ENCODE data around the gene DNAH17.

The DNAH17 gene

DNA sequence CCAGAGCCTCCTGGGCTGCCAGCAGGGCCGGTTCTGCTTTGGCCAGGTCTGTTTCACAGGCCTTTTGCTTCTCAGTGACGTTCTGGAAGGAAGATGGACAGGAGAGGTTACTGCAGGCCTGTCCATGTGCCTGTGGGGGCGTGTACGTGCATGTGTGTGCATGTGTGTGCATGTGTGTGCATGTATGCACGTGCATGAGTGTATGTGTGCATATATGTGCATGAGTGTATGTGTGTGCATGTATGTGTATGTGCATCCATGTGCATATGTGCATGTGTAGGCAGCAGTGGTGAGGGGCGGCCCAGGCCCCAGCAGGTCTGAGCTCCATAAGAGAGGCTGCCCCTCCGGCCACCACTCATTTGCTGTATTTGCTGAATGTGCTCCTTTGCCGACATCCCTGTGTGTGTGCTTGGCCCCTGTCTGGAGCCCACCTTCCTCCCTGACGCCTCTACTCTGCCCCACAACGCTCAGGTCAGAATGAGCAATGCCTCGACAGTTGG, 117.0 kb downstream of the DNAH17 start:
- TF ChIP-seq EZH2 (optimal IDR thresholded peaks at IDR 0.05; ENCODE audit: low read depth, low read length) = no peak
- TF ChIP-seq, protein P1, sequence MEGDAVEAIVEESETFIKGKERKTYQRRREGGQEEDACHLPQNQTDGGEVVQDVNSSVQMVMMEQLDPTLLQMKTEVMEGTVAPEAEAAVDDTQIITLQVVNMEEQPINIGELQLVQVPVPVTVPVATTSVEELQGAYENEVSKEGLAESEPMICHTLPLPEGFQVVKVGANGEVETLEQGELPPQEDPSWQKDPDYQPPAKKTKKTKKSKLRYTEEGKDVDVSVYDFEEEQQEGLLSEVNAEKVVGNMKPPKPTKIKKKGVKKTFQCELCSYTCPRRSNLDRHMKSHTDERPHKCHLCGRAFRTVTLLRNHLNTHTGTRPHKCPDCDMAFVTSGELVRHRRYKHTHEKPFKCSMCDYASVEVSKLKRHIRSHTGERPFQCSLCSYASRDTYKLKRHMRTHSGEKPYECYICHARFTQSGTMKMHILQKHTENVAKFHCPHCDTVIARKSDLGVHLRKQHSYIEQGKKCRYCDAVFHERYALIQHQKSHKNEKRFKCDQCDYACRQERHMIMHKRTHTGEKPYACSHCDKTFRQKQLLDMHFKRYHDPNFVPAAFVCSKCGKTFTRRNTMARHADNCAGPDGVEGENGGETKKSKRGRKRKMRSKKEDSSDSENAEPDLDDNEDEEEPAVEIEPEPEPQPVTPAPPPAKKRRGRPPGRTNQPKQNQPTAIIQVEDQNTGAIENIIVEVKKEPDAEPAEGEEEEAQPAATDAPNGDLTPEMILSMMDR (IDR thresholded peaks at IDR 0.05; ENCODE audit: low read length) = no peak
- TF ChIP-seq EZH2phosphoT487 (IDR thresholded peaks at IDR 0.05; ENCODE audit: low read length) = no peak
- Histone ChIP-seq H3K36me3 (replicated peaks; ENCODE audit: insufficient read depth, low read length) (no peaks in the 10 kb centered on the region), H2AFZ (ENCODE audit: low read length) (no peak overlapping the region), H3F3A (ENCODE audit: insufficient read depth, low read length) (no peaks in the 10 kb centered on the region), H4K20me1 (ENCODE audit: insufficient read depth, low read length) (no peaks in the 10 kb centered on the region), H3K4me3 (ENCODE audit: low read length) (no peak overlapping the region), H3K27me3 (replicated peaks; ENCODE audit: insufficient read depth, low read length) (peaks cover 65% of the 10 kb centered on the region), H3K9me3 (replicated peaks; ENCODE audit: insufficient read depth, low read length) (no peaks in the 10 kb centered on the region), H3K27ac (ENCODE audit: low read length) (no peak overlapping the region), H3K4me2 (ENCODE audit: low read depth, low read length) (no peak overlapping the region), H3K4me1 (ENCODE audit: low read length) (no peaks in the 10 kb centered on the region), H3K9ac (ENCODE audit: low read length) (no peak overlapping the region), H3K9me2 (replicated peaks; ENCODE audit: insufficient read depth, low read length) (no peaks in the 10 kb centered on the region), H3K79me2 (ENCODE audit: low read length) (no peaks in the 10 kb centered on the region)
- DNase-seq = no peak

DNA sequence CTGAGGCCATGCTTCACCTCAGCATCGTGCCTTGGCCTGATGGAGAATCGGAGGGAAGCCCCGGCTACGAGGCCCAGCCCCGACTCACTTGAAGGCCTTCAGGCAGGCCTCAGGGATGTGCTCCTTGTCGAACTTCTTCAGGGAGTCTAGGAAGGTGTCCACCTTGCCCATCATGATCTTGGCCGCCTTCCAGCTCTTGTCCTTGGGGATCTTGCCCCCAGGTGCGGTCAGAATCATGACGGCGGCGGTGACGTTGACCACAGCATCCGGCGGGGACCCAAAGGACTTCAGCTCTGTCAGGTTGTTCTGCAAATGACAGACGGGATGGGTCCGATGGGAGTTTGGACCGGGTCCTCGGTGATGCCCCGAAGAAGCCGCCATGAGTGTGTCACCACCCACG, 117.5 kb downstream of the DNAH17 start:
- Histone ChIP-seq H3K27me3 (replicated peaks; ENCODE audit: insufficient read depth, low read length) (peaks cover 68% of the 10 kb centered on the region), H3F3A (ENCODE audit: insufficient read depth, low read length) (no peaks in the 10 kb centered on the region), H2AFZ (ENCODE audit: low read length) (no peak overlapping the region), H3K79me2 (ENCODE audit: low read length) (no peaks in the 10 kb centered on the region), H3K36me3 (replicated peaks; ENCODE audit: insufficient read depth, low read length) (no peaks in the 10 kb centered on the region), H3K9me3 (replicated peaks; ENCODE audit: insufficient read depth, low read length) (no peaks in the 10 kb centered on the region), H3K9me2 (replicated peaks; ENCODE audit: insufficient read depth, low read length) (no peaks in the 10 kb centered on the region), H3K4me2 (ENCODE audit: low read depth, low read length) (no peak overlapping the region), H3K4me1 (ENCODE audit: low read length) (no peaks in the 10 kb centered on the region), H3K27ac (ENCODE audit: low read length) (no peak overlapping the region), H3K4me3 (ENCODE audit: low read length) (no peak overlapping the region), H3K9ac (ENCODE audit: low read length) (no peak overlapping the region), H4K20me1 (ENCODE audit: insufficient read depth, low read length) (no peaks in the 10 kb centered on the region)
- DNase-seq = no peak
- TF ChIP-seq EZH2 (optimal IDR thresholded peaks at IDR 0.05; ENCODE audit: low read depth, low read length) (no peak), EZH2phosphoT487 (IDR thresholded peaks at IDR 0.05; ENCODE audit: low read length) (no peak)
- TF ChIP-seq, protein P1 (IDR thresholded peaks at IDR 0.05; ENCODE audit: low read length) = no peak

DNA sequence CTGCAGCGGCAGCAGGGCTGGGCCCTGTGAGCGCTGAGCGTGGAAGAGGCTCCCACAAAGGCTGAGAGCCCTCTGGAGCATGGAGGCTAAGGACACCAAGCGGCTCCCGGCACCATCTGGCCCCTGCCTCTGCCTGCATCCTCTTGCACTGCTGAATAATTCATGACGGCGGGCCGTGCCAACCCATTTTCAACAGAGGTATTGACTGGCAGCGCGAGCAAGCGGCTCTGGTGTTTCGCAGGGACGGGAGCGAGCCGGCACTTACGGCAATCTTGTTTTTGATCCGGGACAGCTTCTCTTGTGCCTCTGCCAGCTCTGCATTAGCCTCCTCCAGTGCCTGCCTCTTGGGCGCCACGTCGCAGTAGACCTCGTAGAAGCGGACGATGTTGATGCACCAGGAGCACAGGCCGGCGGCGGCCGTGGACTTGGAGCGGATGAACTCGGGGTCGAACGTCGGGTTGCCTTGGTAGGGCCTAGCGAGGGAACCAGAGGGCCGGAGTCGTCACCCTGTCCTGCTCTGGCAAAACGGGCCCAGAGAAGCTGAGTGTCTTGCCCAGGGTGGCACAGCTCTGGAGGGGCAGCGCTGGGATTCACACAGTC, 118.4 kb downstream of the DNAH17 start:
- H4K20me1 ChIP-seq (ENCODE audit: insufficient read depth, low read length) = no peaks in the 10 kb centered on the region
- H3K4me3 ChIP-seq (ENCODE audit: low read length) = no peak overlapping the region
- H3F3A ChIP-seq (ENCODE audit: insufficient read depth, low read length) = no peaks in the 10 kb centered on the region
- no peaks in the 10 kb centered on the region for H3K9me3 ChIP-seq (replicated peaks; ENCODE audit: insufficient read depth, low read length)
- no peaks in the 10 kb centered on the region for H3K36me3 ChIP-seq (replicated peaks; ENCODE audit: insufficient read depth, low read length)
- H3K27me3 ChIP-seq (replicated peaks; ENCODE audit: insufficient read depth, low read length) = peaks cover 69% of the 10 kb centered on the region
- H3K4me1 ChIP-seq (ENCODE audit: low read length) = no peaks in the 10 kb centered on the region
- no peak for DNase-seq
- H3K79me2 ChIP-seq (ENCODE audit: low read length) = no peaks in the 10 kb centered on the region
- H3K27ac ChIP-seq (ENCODE audit: low read length) = no peak overlapping the region
- no peak overlapping the region for H3K9ac ChIP-seq (ENCODE audit: low read length)
- no peaks in the 10 kb centered on the region for H3K9me2 ChIP-seq (replicated peaks; ENCODE audit: insufficient read depth, low read length)
- no peak overlapping the region for H3K4me2 ChIP-seq (ENCODE audit: low read depth, low read length)
- TF ChIP-seq, protein P1 (IDR thresholded peaks at IDR 0.05; ENCODE audit: low read length) = no peak
- TF ChIP-seq EZH2phosphoT487 (IDR thresholded peaks at IDR 0.05; ENCODE audit: low read length) (no peak), EZH2 (optimal IDR thresholded peaks at IDR 0.05; ENCODE audit: low read depth, low read length) (no peak)
- H2AFZ ChIP-seq (ENCODE audit: low read length) = no peak overlapping the region

Data from MM.1S (cell line).